ENCODE data around the gene MICU1.
"Not testable (repeated sequence)": the region's sequence is repeated elsewhere in the genome, so short reads cannot be mapped to it uniquely, and the experiment has no call there.

Gene MICU1

DNA sequence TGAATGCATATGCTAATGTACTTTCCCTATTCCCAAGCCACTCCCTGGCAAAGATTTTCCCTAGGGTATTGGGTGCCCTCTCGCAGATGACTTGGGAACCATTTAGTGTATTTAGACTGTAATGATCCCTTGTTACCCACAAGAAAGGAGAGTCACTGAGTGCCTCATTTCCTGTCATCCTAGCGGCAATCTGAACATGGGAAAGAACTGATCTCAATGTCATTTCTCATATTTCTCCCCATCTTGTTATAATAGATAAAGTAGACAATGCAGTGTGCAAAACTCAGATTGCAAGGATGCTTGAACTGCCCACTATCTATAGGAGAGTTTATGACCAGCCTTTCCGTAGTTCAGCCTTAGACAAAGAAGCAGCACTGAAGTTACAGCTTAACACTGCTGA is 123.3 kb downstream of the MICU1 start:
- DNase-seq = no peak

DNA sequence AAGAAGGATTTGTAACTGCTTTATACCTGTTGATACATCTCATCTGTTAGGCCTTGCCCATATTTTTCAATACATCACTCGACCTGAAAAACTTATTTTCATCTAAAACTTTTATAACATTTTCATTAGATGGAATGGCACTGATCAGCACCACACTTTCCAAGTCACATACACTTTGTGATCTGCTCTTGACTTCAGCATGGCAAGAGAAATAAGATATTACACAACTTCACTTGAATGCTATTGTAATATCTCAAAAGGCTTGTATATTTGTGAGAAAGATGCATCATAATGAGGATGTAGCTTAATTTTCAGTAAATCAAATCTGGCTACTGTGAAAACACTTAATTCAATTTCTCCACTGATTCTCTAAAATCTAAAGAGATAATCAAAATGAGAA is 126.2 kb downstream of the MICU1 start:
- DNase-seq = no peak

DNA sequence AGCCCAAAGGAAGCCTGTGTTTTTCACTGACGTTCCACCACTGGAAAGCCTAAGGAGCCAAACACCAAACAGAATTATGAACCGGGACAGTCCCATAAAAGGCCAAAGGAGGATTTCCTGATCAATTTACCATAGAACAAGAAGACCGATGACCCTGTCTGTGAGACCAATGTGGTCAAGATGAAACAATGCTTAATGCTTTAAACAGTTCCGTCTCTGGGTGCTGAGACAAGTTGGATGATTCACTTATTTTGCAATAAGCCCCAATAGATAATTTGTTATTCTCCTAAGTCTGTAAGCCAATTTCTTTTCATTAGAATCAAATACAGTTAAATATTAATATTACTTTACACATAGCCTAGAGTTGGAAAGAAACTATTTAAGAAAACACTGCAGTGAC is 134.9 kb downstream of the MICU1 start:
- DNase-seq = no peak

DNA sequence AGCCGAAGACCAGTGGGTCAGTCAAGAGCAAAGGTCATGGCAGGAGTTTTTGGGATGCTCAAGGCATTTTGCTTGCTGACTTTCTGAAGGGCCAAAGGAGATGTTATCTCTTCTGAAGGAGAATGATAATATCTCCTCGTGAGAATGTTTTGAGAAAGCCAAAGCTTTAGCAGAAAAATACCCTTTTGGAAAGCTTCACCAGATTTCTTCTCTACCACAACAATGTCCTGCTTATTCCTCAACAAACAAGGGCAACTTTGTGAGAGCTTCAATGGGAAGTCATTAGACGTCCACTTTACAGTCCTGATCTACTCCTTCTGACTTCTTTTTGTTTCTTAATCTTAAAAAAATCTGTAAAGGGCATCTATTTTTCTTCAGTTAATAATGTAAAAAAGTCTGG is 138.4 kb downstream of the MICU1 start:
- no peak for DNase-seq

DNA sequence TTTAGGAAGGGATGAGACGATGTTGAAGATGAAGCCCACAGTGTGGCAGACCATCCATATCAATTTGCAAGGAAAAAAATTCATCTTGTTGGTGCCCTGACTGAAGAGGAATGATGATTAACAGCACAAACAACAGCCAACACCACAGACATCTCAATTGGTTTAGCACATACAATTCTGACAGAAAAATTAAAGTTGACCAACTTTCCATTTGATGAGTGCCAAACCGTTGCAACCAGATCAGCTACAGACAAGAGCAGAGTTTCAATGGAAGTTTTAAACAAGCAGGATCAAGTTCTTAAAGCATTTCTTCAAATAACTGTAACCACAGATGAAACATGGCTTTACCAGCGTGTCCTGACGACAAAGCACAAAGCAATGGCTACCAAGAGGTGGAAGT is 138.8 kb downstream of the MICU1 start:
- no peak for DNase-seq

DNA sequence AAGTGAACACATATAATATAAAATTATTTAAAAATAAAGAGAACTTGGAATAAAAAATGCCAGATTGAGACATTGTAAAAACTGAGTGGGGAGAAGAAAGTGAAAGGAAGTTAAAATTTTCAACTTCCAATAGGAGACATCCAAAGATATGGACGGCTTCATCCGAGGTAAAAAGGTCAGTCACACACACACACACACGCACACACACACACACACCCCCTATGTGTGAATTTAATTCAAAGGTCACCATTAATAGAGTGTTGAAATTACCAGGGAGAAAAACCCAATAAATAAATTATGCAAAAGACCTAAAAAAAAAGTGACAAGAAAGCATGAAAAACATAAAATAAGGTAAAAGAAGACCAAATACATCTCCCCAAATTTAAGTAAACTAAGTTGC is 140.2 kb downstream of the MICU1 start:
- DNase-seq = no peak

DNA sequence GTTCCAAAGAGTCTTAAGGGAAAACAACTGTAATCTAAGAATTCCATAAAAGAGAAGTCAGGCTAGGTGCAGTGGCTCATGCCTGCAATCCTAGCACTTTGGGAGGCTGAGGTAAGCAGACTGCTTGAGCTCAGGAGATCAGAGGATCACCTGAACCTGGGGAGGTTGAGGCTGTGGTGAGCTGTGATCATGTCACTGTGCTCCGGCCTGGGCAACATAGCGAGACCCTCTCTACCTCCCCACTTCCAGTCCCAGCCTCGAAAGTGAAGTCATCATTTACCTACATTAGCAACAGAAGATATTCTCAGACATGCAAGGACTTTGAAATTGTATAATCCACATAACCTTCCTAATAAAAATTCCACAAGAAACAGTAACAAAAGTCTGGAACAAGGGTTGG is 141.4 kb downstream of the MICU1 start:
- DNase-seq = no peak

DNA sequence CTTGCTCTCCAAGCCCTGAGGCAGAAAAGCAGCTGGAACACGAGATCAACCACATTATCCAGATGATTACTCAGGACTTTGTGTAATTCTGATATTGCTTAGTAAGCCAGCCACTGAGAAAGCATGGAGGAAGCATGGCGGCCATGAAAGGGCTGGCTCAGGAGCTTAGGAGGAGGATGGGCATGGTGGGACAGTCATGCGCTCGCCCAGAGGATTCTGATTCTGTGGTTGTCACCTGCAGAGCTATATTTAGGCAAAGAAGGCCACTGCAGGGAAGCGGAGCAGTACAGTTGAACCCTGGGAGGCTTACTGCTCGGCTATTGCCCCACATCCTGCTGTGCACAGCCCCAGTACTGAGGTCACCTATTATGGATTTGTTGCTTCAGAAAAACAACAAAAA is 142.4 kb downstream of the MICU1 start:
- DNase-seq = no peak

DNA sequence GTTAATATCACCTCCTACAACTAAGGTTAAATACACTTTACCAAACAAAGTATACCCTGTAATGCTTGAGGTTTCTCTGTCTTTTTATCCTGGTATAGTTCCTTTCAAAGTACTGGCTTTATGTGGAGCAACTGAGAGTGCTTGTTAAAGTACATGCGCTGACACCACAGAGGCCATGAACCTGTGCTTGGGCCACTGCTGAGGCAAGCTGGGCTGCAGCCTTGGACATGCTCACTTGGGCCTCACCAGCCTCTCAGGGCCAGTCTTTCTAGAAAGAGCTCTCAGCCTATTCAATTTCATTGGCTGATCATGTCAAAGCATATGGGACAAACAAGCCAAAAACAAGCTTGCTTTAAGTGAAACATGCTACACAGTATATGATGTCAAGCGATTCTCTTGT is 145.0 kb downstream of the MICU1 start:
- no peak for DNase-seq

DNA sequence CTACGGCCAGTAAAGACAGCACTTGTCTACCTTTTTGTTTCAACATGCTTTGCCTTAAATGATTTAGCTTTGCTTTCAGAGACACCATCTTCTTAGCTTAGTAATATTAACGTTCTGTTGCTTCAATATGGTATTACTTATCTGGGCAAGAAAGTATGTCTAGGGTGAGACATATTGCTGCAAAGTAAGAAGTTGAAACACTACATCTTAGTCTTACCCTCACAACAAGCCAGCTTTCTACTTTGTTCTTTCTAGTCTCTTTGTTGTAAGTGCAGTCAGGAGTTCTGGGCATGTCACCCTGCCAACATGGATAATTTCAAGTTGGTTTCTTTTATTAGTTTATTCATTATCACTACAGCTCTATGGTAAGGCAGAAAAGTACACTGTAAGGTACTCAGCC is 148.4 kb downstream of the MICU1 start:
- no peak for DNase-seq

DNA sequence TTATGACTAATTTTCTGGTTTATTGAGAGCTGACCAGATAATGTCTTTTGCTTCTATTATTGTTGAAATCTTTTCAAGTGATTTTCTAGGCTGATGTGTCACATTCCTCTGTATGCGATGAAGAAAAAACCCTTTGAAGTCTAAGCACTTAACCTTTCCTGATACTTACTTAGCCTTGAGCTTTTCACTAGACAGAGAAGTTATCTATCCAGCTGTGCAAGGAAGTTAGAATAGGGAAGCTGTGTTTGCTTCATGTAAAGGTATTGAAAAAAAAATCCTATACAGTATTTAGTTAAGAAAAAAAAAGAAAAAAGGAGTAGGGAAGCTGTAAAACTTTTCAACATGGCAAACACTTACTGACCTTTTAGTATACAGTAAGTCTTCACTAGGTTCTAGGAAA is 153.6 kb downstream of the MICU1 start:
- DNase-seq = no peak

DNA sequence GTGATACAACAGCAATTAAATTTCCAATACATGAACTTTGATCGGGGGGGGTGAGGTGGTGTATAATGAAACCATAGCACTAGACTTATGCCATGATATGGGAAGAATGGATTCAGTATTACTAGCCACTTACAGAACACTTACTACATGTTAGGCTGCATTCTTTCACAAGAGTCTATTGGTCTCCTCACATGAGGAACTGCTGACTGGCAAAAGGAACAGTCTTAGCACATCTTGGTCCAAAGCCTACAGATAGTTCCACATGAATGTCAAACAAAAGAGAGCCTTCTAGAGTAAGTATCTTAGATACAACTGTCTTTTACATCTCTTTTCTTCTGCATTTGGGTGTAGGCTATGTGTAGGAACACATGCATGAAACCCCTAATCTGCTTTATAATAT is 155.2 kb downstream of the MICU1 start:
- DNase-seq = no peak

DNA sequence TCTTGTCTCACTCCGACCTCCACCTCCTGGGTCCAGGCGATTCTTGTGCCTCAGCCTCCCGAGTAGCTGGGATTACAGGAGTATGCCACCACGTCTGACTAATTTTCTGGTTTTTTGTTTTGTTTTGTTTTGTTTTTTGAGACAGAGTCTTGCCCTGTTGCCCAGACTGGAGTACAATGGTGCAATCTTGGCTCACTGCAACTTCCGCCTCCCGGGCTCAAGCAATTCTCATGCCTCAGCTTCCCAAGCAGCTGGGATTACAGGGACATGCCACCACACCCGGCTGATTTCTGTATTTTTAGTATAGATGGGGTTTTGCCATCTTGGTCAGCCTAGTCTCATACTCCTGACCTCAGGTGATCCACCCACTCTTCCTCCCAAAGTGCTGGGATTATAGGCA is 158.8 kb downstream of the MICU1 start:
- DNase-seq = not testable (repeated sequence)

DNA sequence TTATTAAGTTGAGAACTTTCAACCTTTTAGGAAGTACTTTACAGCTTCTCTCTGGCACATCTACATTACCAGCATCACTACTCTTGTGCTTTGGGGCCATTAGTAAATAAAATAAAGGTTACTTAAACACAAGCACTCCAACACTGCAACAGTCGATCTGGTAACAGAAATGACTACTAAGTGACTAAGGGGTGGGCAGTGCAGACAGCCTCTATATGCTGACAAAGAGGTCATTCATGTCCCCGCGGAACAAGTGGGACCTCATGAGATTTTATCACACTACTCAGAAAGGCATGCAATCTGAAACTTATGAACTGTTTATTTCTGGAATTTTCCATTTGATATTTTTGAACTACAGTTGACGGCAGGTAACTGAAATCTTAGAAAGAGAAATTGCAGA is 159.9 kb downstream of the MICU1 start:
- DNase-seq = no peak

DNA sequence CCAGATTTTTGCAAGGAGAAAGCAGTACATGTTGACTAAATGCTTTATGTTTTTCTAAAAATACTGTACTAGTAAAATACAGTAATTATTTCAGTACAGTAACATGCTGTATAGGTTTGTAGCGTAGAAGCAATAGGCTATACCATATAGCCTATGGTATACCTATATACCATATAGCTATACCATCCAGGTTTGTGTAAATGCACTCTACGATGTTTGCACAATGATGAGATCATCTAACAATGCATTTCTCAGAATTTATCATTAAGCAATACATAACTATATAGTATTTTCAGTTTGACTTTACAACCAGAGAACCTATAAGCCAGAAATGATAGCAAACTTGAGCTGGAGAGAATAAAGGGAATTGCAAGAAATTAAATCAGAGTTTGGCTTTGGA is 161.4 kb downstream of the MICU1 start:
- no peak for DNase-seq

DNA sequence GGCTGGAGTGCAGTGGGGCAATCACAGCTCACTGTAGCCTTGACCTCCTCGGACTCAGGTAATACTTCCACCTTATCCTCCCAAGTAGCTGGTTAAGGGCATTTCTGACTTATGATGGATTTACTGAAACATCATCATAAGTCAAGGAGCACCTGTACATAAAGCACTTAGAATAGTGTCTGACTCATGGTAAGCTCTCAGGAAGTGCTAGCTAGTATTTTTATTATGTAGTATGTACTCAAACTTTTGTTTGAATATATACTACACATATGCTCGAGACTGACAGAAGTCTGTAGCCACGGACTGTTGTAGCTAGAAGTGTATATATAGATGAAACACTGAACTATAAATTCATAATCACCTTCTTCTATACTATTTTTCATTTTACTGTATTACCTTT is 163.6 kb downstream of the MICU1 start:
- DNase-seq = no peak

DNA sequence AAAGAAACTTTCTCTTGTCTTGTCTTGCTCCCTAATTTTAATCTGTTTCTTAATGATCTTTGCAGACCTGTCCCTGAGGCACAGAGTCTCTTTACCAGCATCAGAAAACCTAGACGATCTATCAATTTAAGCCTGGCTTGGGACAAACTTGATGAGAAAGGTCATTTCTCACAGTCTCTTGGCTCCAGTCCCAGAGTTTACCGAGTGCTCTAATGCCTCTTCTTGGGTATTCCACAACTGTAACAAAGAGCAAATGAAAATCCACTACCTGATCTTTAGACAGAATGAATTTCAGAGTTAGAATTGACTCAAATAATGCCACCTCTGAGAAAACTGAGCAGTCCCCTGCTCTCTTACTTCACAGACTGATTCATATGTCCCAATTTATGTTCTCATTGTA is 164.8 kb downstream of the MICU1 start:
- no peak for DNase-seq

DNA sequence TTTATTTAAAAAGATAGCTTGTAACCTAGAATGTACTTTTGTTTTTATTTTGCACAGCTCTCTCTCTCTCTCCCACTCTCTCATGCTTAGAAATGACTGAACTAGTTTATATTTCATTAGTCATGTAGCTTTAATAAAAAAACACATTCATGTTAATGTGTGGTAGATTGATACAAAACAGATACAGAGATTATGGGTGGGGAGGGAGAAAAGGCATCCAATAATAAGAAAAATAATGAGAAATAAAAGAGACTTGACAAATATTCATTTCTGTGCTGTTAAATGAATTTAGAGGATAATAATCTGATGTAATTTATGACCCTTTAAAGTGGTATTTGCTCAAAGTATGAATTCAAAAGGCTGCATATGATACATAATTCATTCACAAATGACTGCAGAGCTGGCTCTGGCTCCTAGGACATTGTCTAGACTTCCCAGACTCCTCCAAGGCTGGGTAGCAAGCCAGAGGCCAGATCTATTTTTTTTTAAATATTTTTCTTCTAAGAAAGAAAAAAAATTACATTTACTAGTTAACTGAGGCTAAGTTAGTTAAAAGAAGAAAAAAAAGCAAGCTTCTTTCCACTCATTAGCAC is 165.5 kb downstream of the MICU1 start:
- no peak for DNase-seq

DNA sequence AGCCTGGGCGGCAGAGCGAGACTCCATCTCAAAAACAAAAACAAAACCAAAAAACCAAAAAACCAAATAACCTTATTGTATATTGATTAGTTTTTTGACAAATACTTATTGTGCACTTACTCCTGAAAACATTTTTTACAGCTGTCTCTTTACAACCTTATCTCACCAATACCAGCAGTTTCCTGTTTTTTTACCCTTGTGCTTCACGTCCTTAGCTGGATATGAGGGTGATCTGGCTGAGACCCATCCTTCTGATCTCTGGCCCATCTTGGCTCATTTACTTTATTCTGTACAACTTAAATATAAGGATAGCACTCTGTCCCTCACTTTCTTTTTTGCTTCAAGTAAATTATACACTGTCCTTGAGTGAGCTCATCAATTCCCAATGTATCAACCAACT is 166.6 kb downstream of the MICU1 start:
- no peak for DNase-seq

DNA sequence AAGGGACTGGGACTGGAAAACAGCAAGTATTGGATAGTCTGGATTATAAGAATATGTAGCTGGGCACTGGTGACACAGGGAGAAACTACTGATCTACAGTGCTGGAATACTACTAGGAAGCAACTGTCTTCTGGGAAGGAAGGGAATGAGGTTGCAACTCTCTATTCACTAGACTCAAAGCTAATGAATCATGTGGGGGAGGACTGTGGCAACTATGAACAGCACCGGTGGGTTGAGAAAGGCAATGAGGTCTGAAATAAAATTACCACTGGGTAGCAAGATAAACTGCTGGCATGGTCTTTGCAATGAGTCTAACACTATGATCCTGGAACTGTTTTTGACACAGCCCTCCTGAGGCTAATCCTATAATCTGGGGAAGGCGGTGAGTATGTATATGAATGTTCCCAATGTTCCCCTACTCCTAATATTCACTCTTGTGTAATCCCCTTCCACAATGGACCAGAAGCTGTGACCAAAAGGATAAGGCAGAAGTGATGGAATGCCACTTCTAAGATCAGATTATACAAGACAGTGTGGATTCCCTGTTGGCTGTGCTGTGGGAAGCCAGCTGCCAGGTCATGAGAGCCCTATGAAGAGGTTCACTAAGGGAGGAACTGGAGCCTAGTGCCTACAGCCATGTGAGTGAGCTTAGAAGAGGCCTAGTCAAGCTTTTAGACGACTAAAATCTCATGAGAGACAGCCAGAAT is 169.8 kb downstream of the MICU1 start:
- no peak for DNase-seq

DNA sequence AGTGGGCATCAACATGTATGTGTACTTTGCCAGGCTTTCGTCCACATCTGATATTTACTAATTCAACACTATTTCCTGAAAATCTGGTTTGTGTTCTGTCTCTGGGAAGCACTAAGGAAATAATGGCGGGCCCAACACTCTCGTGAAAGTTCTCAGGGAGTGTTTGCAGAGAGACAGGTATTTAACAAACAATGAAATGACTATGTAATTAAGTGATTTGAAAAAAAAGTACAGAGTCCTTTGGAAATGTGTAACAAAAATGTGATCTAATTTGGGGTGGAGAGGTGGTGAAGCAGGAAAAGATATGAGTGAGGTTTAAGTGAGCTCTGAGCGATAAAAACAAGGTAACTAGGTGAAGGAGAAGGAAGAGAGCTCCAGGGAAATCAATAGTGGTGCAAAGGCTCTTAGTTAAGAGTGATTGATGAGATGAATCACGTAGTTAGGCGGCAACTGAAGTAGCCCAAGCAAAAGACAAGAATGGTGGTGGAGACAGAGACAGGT is 175.9 kb downstream of the MICU1 start:
- no peak for DNase-seq

DNA sequence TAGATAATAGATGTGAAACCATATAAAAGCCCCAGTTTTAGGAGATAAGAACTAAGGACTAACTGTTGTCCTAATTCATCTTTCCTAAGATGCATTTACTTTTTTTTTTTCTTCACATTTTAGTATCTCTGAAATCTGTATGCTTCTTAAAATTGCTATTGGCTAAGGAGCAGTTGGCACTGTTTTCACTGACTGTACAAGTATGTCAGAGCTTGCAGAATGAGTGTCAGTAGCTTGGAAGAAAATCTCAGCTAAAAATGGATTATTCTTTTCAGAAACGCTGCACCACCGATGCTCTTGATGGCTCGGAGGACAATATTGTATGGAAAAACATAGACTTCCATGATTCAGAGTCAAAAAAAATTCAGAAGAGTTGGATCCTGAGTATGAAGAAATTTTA is 180.0 kb downstream of the MICU1 start:
- no peak for DNase-seq

DNA sequence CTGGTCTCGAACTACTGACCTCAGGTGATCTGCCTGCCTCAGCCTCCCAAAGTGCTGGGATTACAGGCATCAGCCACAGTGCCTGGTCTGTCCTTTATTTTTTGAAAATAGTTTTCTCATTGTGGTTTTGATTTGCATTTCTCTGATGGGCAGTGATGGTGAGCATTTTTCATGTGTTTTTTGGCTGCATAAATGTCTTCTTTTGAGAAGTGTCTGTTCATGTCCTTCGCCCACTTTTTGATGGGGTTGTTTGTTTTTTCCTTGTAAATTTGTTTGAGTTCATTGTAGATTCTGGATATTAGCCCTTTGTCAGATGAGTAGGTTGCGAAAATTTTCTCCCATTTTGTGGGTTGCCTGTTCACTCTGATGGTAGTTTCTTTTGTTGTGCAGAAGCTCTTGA is 182.9 kb downstream of the MICU1 start:
- DNase-seq = not testable (repeated sequence)

DNA sequence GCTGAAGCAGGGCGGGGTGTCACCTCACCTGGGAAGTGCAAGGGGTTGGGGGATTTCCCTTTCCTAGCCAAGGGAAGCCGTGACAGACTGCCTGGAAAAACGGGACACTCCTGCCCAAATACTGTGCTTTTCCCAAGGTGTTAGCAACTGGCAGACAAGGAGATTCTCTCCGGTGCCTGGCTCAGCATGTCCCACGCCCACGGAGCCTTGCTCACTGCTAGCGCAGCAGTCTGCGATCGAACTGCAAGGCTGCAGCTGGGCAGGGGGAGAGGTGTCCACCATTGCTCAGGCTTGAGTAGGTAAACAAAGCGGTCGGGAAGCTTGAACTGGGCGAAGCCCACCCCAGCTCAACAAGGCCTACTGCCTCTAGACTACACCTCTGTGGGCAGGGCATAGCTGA is 190.3 kb downstream of the MICU1 start:
- DNase-seq = no peak

DNA sequence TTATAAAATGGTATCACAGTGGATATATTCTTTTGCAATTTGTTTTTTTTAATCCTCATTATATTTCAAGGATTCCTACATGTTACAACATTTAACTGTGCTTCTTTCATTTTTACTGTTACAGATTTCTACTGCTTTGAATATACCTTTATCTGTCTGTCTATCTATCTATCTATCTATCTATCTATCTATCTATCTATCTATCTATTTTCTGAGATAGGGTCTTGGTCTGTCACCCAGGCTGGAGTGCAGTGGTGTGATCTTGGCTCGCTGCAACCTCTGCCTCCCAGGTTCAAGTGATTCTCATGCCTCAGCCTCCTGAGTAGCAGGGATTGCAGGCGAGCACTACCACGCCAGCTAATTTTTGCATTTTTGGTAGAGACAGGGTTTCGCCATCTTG is 194.9 kb downstream of the MICU1 start:
- not testable (repeated sequence) for DNase-seq
